ENCODE measurements around the gene MBOAT1. TPM values are rescaled to one million over a fixed set of nuclear protein-coding genes. Genes with fewer than 3 reads are reported as not detected.

The MBOAT1 gene
- total and polyA plus RNA-seq, 11 donors = 2.1 to 14.4 (median 3.3) TPM

DNA sequence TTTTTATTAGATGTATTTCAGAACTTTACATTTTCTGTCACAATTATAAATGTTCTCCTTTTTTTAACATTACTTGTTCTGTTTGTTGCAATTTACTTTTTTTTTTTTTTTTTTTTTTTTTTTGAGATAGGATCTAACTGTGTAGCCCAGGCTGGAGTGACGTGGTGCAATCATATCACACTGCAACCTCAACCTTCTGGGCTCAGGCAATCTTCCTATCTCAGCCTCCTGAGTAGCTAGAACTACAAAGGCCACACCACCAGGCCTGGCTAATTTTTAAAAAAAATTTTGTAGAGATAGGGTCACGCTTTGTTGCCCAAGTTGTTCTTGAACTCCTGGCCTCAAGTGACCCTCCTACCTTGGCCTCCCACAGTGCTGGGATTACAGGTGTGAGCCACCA is 15.1 kb upstream of the MBOAT1 start:
- Histone ChIP-seq H3K9me3 (no peaks in the 10 kb centered on the region), H3K27me3 (no peaks in the 10 kb centered on the region), H3K27ac (no peak overlapping the region), H3K36me3 (no peaks in the 10 kb centered on the region), H3K4me1 (peaks cover 0 to 8% (median 0%) of the 10 kb centered on the region in 12 donors), H3K4me3 (no peak overlapping the region)
- intact Hi-C loops (cut with DNase I) = no loop called here
- no peak for ATAC-seq
- no peak for DNase-seq
- 85 to 95% (median 93%) methylated on average over 2 of the region's 2 CpGs for WGBS, 4 donors
- TF ChIP-seq CTCF (IDR thresholded peaks at IDR 0.05) = no peak
- TF ChIP-seq POLR2A (IDR thresholded peaks at IDR 0.05) = no peak

DNA sequence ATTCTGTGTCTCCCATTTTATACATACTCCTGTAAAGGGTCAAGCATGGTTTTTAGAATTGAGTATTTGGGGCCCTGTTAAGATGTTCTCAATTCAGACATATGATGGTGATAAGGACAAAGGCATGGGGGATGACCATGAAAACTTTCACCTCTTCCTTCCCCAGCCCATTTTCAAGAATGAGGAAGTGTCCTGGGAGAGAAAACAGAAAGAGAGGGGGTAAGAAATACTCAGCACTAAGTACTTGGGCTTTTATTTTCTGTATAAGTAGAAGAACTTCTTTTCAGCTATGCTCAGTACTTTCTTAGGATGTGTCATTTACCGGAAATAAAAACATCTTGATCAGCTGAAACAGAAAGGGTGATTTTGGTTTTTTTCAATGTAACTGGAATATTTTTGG is 10.9 kb upstream of the MBOAT1 start:
- Histone ChIP-seq H3K4me3 (no peak overlapping the region), H3K27me3 (no peaks in the 10 kb centered on the region), H3K27ac (peak overlapping the region in 2 of 12 donors; percentile 53 to 61), H3K9me3 (no peaks in the 10 kb centered on the region), H3K4me1 (peaks cover 0 to 12% (median under 1%) of the 10 kb centered on the region in 12 donors), H3K36me3 (no peaks in the 10 kb centered on the region)
- TF ChIP-seq POLR2A (IDR thresholded peaks at IDR 0.05) (no peak), CTCF (IDR thresholded peaks at IDR 0.05) (no peak)
- ATAC-seq (no peak), DNase-seq (no peak)
- 82 to 92% (median 88%) methylated on average over 1 of the region's 1 CpG for WGBS, 4 donors
- intact Hi-C loops (cut with DNase I) = no loop called here

DNA sequence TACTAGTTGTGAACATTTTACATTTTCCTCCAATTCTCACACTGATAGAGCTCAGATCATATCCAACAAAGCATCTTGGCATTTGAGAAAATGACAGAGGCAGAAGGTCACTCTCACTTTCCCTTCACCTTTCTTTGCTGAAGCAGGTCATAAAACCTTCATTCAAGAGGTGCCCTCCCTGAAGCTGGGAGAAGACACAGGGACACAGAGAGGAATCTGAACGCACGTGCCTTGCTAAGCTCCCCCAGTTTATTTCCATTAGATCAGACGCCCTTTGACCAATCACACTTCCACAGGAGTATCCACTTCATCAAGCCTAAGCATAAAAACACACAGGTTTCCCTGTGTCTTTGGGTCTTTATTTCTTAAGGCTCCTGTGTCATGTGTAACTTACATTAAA is 9.2 kb upstream of the MBOAT1 start:
- H3K36me3 ChIP-seq = no peaks in the 10 kb centered on the region
- intact Hi-C loops (cut with DNase I) = no loop called here
- no peaks in the 10 kb centered on the region for H3K27me3 ChIP-seq
- no peak overlapping the region for H3K4me3 ChIP-seq
- WGBS, 4 donors = 48 to 71% (median 64%) methylated on average over 3 of the region's 3 CpGs
- no peaks in the 10 kb centered on the region for H3K9me3 ChIP-seq
- H3K4me1 ChIP-seq = peaks cover 0 to 26% (median 11%) of the 10 kb centered on the region in 12 donors
- TF ChIP-seq CTCF (IDR thresholded peaks at IDR 0.05) (no peak), POLR2A (IDR thresholded peaks at IDR 0.05) (no peak)
- DNase-seq (no peak), ATAC-seq (no peak)
- no peak overlapping the region for H3K27ac ChIP-seq

DNA sequence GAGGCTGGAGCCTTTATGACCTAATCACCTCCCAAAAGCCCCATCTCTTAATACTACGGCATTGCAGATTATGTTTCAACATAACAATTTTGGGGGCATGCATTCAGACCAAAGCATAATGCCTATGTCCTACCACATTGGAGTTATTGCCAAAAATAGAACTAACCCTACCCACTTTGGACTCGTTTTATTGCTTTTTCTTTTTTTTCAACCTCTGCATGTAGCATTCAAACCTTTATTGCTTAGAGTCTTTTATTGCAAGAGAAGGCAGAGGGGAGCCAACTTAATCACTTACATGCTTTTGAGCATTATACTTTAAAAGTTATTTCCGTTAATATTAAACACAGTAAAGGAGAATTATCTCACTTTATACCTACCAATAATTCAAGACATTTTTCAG is 8.1 kb upstream of the MBOAT1 start:
- Histone ChIP-seq H3K9me3 (no peaks in the 10 kb centered on the region), H3K4me3 (no peak overlapping the region), H3K4me1 (peaks cover 0 to 29% (median 11%) of the 10 kb centered on the region in 12 donors), H3K36me3 (no peaks in the 10 kb centered on the region), H3K27ac (no peak overlapping the region), H3K27me3 (no peaks in the 10 kb centered on the region)
- no peak for DNase-seq
- ATAC-seq = no peak
- intact Hi-C loops (cut with DNase I) = no loop called here
- 81 to 85% (median 83%) methylated on average over 3 of the region's 3 CpGs for WGBS, 4 donors
- no peak for TF ChIP-seq POLR2A (IDR thresholded peaks at IDR 0.05)
- no peak for TF ChIP-seq CTCF (IDR thresholded peaks at IDR 0.05)
